ENCODE data around the gene RPL19.

- TF ChIP-seq CTCF (IDR thresholded peaks at IDR 0.05) = no peak
- TF ChIP-seq POLR2A (IDR thresholded peaks at IDR 0.05) = no peak
- no peak for TF ChIP-seq POLR2AphosphoS5 (IDR thresholded peaks at IDR 0.05)
Observed at GRCh38 chr17:39151150-39151942, 48.7 kb upstream of the RPL19 start, which contains the start of gene PLXDC1.
